Measurements from ENCODE around the gene KCNIP4.

- TF ChIP-seq EZH2 (IDR thresholded peaks at IDR 0.05; ENCODE audit: insufficient read depth, poor library complexity, severe bottlenecking) (no peak), EZH2phosphoT487 (IDR thresholded peaks at IDR 0.05; ENCODE audit: insufficient read depth, low read depth) (no peak)
Measured at GRCh38 chr4:21531048-21531447, 417.5 kb downstream of the KCNIP4 start.

All from GM23248 (cell line).